H9 (cell line): ENCODE data around the gene OBI1. TPM values are rescaled to one million over a fixed set of nuclear protein-coding genes. Genes with fewer than 3 reads are reported as not detected.

Experiments
- DNase-seq: peaks from one replicate; pipeline ENCODE4 v3.0.0-alpha.2; 2017
- H2AFZ ChIP-seq: one replicate; pipeline ENCODE4 v1.6.1; 2013; ENCODE audit warnings: mild to moderate bottlenecking, low read length, control low read depth, moderate library complexity
- H2AK5ac ChIP-seq: 2 replicates; pipeline ENCODE4 v1.6.1; 2013; ENCODE audit warnings: low read length, control low read depth, mixed read lengths; ENCODE audit not compliant: insufficient read length
- H2BK120ac ChIP-seq: one replicate; pipeline ENCODE4 v1.6.1; 2013; ENCODE audit warnings: low read depth, mild to moderate bottlenecking, low read length, control low read depth, inconsistent platforms; ENCODE audit not compliant: poor library complexity, severe bottlenecking
- H2BK12ac ChIP-seq: 2 replicates; pipeline ENCODE4 v1.6.1; 2013; ENCODE audit warnings: low read length, control low read depth, mixed read lengths, low read depth; ENCODE audit not compliant: insufficient read length
- H2BK15ac ChIP-seq: 2 replicates; pipeline ENCODE4 v1.6.1; 2013; ENCODE audit warnings: low read depth, low read length, control low read depth
- H2BK20ac ChIP-seq: one replicate; pipeline ENCODE4 v1.6.1; 2013; ENCODE audit warnings: low read depth, mild to moderate bottlenecking, low read length, control low read depth, inconsistent platforms; ENCODE audit not compliant: poor library complexity, severe bottlenecking
- H2BK5ac ChIP-seq: 2 replicates; pipeline ENCODE4 v1.6.1; 2013; ENCODE audit warnings: low read length, control low read depth, mixed read lengths; ENCODE audit not compliant: insufficient read length
- H3K14ac ChIP-seq: 2 replicates; pipeline ENCODE4 v1.6.1; 2013; ENCODE audit warnings: low read length, control low read depth; ENCODE audit not compliant: insufficient read depth
- H3K18ac ChIP-seq: 2 replicates; pipeline ENCODE4 v1.6.1; 2013; ENCODE audit warnings: low read depth, mild to moderate bottlenecking, mixed read lengths, low read length, control low read depth; ENCODE audit not compliant: insufficient read length
- H3K23ac ChIP-seq: 2 replicates; pipeline ENCODE4 v1.6.1; 2013; ENCODE audit warnings: low read length, control low read depth, mixed read lengths, low read depth; ENCODE audit not compliant: insufficient read length
- H3K23me2 ChIP-seq: 2 replicates; pipeline ENCODE4 v1.6.1; 2013; ENCODE audit warnings: low read depth, mild to moderate bottlenecking, mixed read lengths, low read length, control low read depth; ENCODE audit not compliant: insufficient read length, poor library complexity, severe bottlenecking
- H3K27ac ChIP-seq: 2 replicates; pipeline ENCODE4 v1.5.1; 2013; ENCODE audit warnings: low read length, control low read depth, mixed read lengths, low read depth; ENCODE audit not compliant: insufficient read length
- H3K27me3 ChIP-seq: 2 replicates; pipeline ENCODE4 v1.6.1; 2013; ENCODE audit warnings: low read length, control low read depth, inconsistent platforms; ENCODE audit not compliant: insufficient read depth
- H3K4ac ChIP-seq: 2 replicates; pipeline ENCODE4 v1.6.1; 2013; ENCODE audit warnings: low read depth, mild to moderate bottlenecking, control low read depth, inconsistent platforms, low read length, moderate library complexity
- H3K4me1 ChIP-seq: 2 replicates; pipeline ENCODE4 v1.6.1; 2013; ENCODE audit warnings: low read length, control low read depth, inconsistent platforms; ENCODE audit not compliant: insufficient read depth
- H3K4me2 ChIP-seq: 2 replicates; pipeline ENCODE4 v1.6.1; 2013; ENCODE audit warnings: low read length, control low read depth, mixed read lengths; ENCODE audit not compliant: insufficient read length, insufficient read depth
- H3K56ac ChIP-seq: 2 replicates; pipeline ENCODE4 v1.6.1; 2013; ENCODE audit warnings: low read depth, mild to moderate bottlenecking, mixed read lengths, low read length, control low read depth; ENCODE audit not compliant: insufficient read length
- H3K79me1 ChIP-seq: 2 replicates; pipeline ENCODE4 v1.6.1; 2013; ENCODE audit warnings: low read depth, mild to moderate bottlenecking, moderate library complexity, low read length, control low read depth, inconsistent platforms; ENCODE audit not compliant: insufficient read depth, poor library complexity, severe bottlenecking
- H3K79me2 ChIP-seq: 2 replicates; pipeline ENCODE4 v1.6.1; 2013; ENCODE audit warnings: low read length, control low read depth, inconsistent platforms; ENCODE audit not compliant: insufficient read depth
- H3K9ac ChIP-seq: 2 replicates; pipeline ENCODE4 v1.6.1; 2013; ENCODE audit warnings: low read length, control low read depth, mixed read lengths; ENCODE audit not compliant: insufficient read length; ENCODE audit errors: extremely low read depth
- H3K9me3 ChIP-seq: one replicate; pipeline ENCODE4 v1.6.1; 2013; ENCODE audit warnings: low read depth, low read length, inconsistent platforms; ENCODE audit not compliant: control insufficient read depth
- H3T11ph ChIP-seq: one replicate; pipeline ENCODE4 v1.6.1; 2013; ENCODE audit warnings: mild to moderate bottlenecking, low read length, control low read depth, inconsistent platforms
- H4K20me1 ChIP-seq: one replicate; pipeline ENCODE4 v1.6.1; 2013; ENCODE audit not compliant: control insufficient read depth, insufficient read length, insufficient read depth
- H4K5ac ChIP-seq: 2 replicates; pipeline ENCODE4 v1.6.1; 2013; ENCODE audit warnings: low read depth, mild to moderate bottlenecking, mixed read lengths, low read length, control low read depth; ENCODE audit not compliant: insufficient read length
- H4K8ac ChIP-seq: replicated peaks from 2 replicates; pipeline ENCODE4 v1.6.1; 2013; ENCODE audit warnings: low read length, control low read depth, mixed read lengths, low read depth; ENCODE audit not compliant: insufficient read length
- H4K91ac ChIP-seq: 2 replicates; pipeline ENCODE4 v1.6.1; 2013; ENCODE audit warnings: low read depth, mild to moderate bottlenecking, moderate library complexity, mixed read lengths, low read length, control low read depth; ENCODE audit not compliant: insufficient read length
- H3K27ac Mint-ChIP-seq, 3 experiments: 2 replicates in 2 of 3; 3 replicates in 1 of 3; pipeline ENCODE4 v1.8.0; 2020 to 2021; ENCODE audit warnings: mixed read lengths in 3 of 3, mild to moderate bottlenecking in 1 of 3, moderate library complexity in 1 of 3
- H3K27me3 Mint-ChIP-seq: 2 replicates; pipeline ENCODE4 v1.8.0; 2021; ENCODE audit warnings: low read depth, mild to moderate bottlenecking, moderate library complexity, mixed read lengths
- H3K36me3 Mint-ChIP-seq, 3 experiments: 2 replicates in 2 of 3; 3 replicates in 1 of 3; pipeline ENCODE4 v1.8.0; 2020 to 2021; ENCODE audit warnings: low read depth in 3 of 3, mixed read lengths in 3 of 3; ENCODE audit not compliant: insufficient read depth in 1 of 3
- H3K4me1 Mint-ChIP-seq, 2 experiments: 2 replicates each; pipeline ENCODE4 v1.8.0; 2020; ENCODE audit warnings: mixed read lengths in 2 of 2
- H3K4me3 Mint-ChIP-seq, 2 experiments: 2 replicates in 1 of 2; 3 replicates in 1 of 2; pipeline ENCODE4 v1.8.0; 2020 to 2021; ENCODE audit warnings: mild to moderate bottlenecking in 2 of 2, mixed read lengths in 2 of 2, moderate library complexity in 1 of 2
- H3K9me3 Mint-ChIP-seq, 2 experiments: 2 replicates in 1 of 2; 3 replicates in 1 of 2; pipeline ENCODE4 v1.8.0; 2020; ENCODE audit warnings: mild to moderate bottlenecking in 2 of 2, mixed read lengths in 2 of 2, moderate library complexity in 1 of 2
- WGBS: extraction: QIAGEN DNeasy Blood & Tissue Kit; methylation state at CpG from one replicate; pipeline ENCODE4 v1.1.7; 2013; ENCODE audit warnings: missing lambda C conversion rate, low lambda C conversion rate, mixed read lengths; ENCODE audit not compliant: insufficient read length; ENCODE audit errors: extremely low coverage; 5-methylcytosine and 5-hydroxymethylcytosine counted together
- total RNA-seq: library from RNA; stranded (reverse); gene quantifications from 2 replicates; pipeline ENCODE4 v1.2.1, GENCODE V29; 2021
- TF ChIP-seq, protein P1 (sequence below): fragments of 200-600 bp; sonication (generic); conservative IDR thresholded peaks from 3 replicates; pipeline ENCODE4 v1.8.0; 2021; ENCODE audit warnings: antibody characterized with exemption, mild to moderate bottlenecking

The OBI1 gene
- total RNA-seq, 1 experiment from 2014 or later, result 24.4 TPM

DNA sequence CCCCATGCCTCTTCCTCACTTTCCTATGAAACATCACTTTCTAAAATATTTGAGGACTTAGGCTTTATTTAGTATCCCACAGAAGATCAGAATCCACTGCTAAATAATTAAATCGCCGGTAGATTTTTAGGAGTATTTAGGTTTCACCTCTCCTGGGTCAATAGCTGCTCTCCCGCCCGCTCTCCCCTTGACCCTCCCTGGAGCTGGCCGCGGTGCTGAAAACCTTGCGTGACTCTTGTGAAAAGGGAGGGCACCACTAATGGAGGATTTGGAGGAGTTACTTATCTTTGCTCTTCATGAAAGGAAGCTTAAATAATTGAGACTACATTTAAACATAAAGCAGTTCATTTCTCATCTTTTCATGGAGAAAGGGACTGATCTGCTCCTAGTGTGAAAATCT, 69.7 kb downstream of the OBI1 start:
- TF ChIP-seq, protein P1, sequence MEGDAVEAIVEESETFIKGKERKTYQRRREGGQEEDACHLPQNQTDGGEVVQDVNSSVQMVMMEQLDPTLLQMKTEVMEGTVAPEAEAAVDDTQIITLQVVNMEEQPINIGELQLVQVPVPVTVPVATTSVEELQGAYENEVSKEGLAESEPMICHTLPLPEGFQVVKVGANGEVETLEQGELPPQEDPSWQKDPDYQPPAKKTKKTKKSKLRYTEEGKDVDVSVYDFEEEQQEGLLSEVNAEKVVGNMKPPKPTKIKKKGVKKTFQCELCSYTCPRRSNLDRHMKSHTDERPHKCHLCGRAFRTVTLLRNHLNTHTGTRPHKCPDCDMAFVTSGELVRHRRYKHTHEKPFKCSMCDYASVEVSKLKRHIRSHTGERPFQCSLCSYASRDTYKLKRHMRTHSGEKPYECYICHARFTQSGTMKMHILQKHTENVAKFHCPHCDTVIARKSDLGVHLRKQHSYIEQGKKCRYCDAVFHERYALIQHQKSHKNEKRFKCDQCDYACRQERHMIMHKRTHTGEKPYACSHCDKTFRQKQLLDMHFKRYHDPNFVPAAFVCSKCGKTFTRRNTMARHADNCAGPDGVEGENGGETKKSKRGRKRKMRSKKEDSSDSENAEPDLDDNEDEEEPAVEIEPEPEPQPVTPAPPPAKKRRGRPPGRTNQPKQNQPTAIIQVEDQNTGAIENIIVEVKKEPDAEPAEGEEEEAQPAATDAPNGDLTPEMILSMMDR, result no peak
- no CpG with 5 or more reads among the region's 7 CpGs for WGBS

More for the DNA sequence above, 69.7 kb downstream of the OBI1 start:
- H4K20me1 ChIP-seq, result no peaks in the 10 kb centered on the region
- no peak overlapping the region for H2BK5ac ChIP-seq
- peaks cover 35% of the 10 kb centered on the region for H3K27me3 ChIP-seq
- H3K23ac ChIP-seq, result no peak overlapping the region
- H3K4me1 ChIP-seq, result no peaks in the 10 kb centered on the region
- H3K4me1 Mint-ChIP-seq, result peaks cover 11 to 36% of the 10 kb centered on the region in 2 experiments
- no peak overlapping the region for H3K56ac ChIP-seq
- no peak overlapping the region for H3K18ac ChIP-seq
- H3K14ac ChIP-seq, result no peak overlapping the region
- H3K79me2 ChIP-seq, result no peaks in the 10 kb centered on the region
- H3K4ac ChIP-seq, result no peak overlapping the region
- no peak overlapping the region for H2BK15ac ChIP-seq
- H2AFZ ChIP-seq, result no peak overlapping the region
- no peaks in the 10 kb centered on the region for H3K9me3 ChIP-seq
- H3K27ac ChIP-seq, result no peak overlapping the region
- H4K8ac ChIP-seq, result no peak overlapping the region
- no peak overlapping the region for H3T11ph ChIP-seq
- peak; percentile 71 for DNase-seq
- no peak overlapping the region for H2BK20ac ChIP-seq
- H4K91ac ChIP-seq, result no peak overlapping the region
- H3K27me3 Mint-ChIP-seq, result peaks cover 94% of the 10 kb centered on the region
- H3K79me1 ChIP-seq, result no peaks in the 10 kb centered on the region
- H3K36me3 Mint-ChIP-seq, result no peaks in the 10 kb centered on the region
- H2BK120ac ChIP-seq, result no peak overlapping the region
- H4K5ac ChIP-seq, result no peak overlapping the region
- H3K9me3 Mint-ChIP-seq, result no peaks in the 10 kb centered on the region; a peak in 2 of 5 replicates
- no peak overlapping the region for H2AK5ac ChIP-seq
- no peak overlapping the region for H3K4me2 ChIP-seq
- H3K9ac ChIP-seq, result no peak overlapping the region
- H3K4me3 Mint-ChIP-seq, result no peak overlapping the region
- H3K23me2 ChIP-seq, result no peaks in the 10 kb centered on the region
- H3K27ac Mint-ChIP-seq, result no peak overlapping the region
- H2BK12ac ChIP-seq, result no peak overlapping the region
